Gastroesophageal sphincter (tissue), 3 donors: ENCODE measurements around the gene LRP11.
"Not testable (repeated sequence)": the region's sequence is repeated elsewhere in the genome, so short reads cannot be mapped to it uniquely, and the experiment has no call there.

Experiments used
- CTCF ChIP-seq, 4 experiments: fragments of 200-600 bp in 2 of 4; fragments of 450-650 bp in 2 of 4; sonication (generic) in 1 of 4; IDR thresholded peaks; one replicate each; pipeline ENCODE4 v1.5.1; 2017 to 2019; ENCODE audit warnings: antibody characterized with exemption in 4 of 4, mild to moderate bottlenecking in 2 of 4, moderate library complexity in 2 of 4
- EP300 ChIP-seq: sonication (generic); formaldehyde crosslinking; IDR thresholded peaks from one replicate; pipeline ENCODE4 v1.6.1; 2017; ENCODE audit warnings: antibody characterized with exemption, mild to moderate bottlenecking
- POLR2A ChIP-seq, 2 donors: fragments of 450-650 bp; IDR thresholded peaks; one replicate each; pipeline ENCODE4 v1.6.1; 2017; ENCODE audit warnings: antibody characterized with exemption in 2 of 2, mild to moderate bottlenecking in 2 of 2, moderate library complexity in 1 of 2
- POLR2AphosphoS5 ChIP-seq: sonication (generic); formaldehyde crosslinking; IDR thresholded peaks from one replicate; pipeline ENCODE4 v1.6.1; 2017; ENCODE audit warnings: antibody characterized with exemption

GRCh38 chr6:149854017-149854416, 10.1 kb downstream of the LRP11 start:
- TF ChIP-seq CTCF (IDR thresholded peaks at IDR 0.05); POLR2AphosphoS5; EP300; POLR2A (IDR thresholded peaks at IDR 0.05): not testable (repeated sequence)
